CD14-positive monocyte (primary cell): ENCODE results near the gene HIBADH. TPM values are rescaled to one million over a fixed set of nuclear protein-coding genes. Genes with fewer than 3 reads are reported as not detected.

ENCODE experiments used
- DNase-seq, 3 donors: peaks; one replicate each; pipeline ENCODE4 v3.0.0-alpha.2; 2011 to 2022
- H2AFZ ChIP-seq: 2 replicates; pipeline ENCODE4 v1.6.0; 2012; ENCODE audit warnings: mild to moderate bottlenecking, low read depth, low read length, inconsistent platforms; ENCODE audit not compliant: insufficient read depth, poor library complexity, severe bottlenecking
- H3K27ac ChIP-seq, 2 donors: 1 replicate in 1 of 2; 2 replicates in 1 of 2; pipeline ENCODE4 v1.5.1; 2012 to 2013; ENCODE audit warnings: low read length in 2 of 2, control low read depth in 1 of 2, inconsistent platforms in 1 of 2, low read depth in 1 of 2, mild to moderate bottlenecking in 1 of 2
- H3K27me3 ChIP-seq, 2 donors: one replicate each; pipeline versions ENCODE4 v1.6.0 to v1.6.1; 2011 to 2013; ENCODE audit warnings: low read length in 2 of 2; ENCODE audit not compliant: control insufficient read depth in 2 of 2, insufficient read depth in 2 of 2
- H3K36me3 ChIP-seq, 2 donors: replicated peaks in 1 of 2; 1 replicate in 1 of 2; 2 replicates in 1 of 2; pipeline versions ENCODE4 v1.5.1 to v1.6.1; 2012 to 2013; ENCODE audit warnings: low read length in 2 of 2, control low read depth in 1 of 2, inconsistent platforms in 1 of 2, mild to moderate bottlenecking in 1 of 2; ENCODE audit not compliant: insufficient read depth in 2 of 2, control insufficient read depth in 1 of 2
- H3K4me1 ChIP-seq, 2 donors: 1 replicate in 1 of 2; 2 replicates in 1 of 2; pipeline versions ENCODE4 v1.5.1 to v1.6.1; 2012 to 2013; ENCODE audit warnings: low read length in 2 of 2, control low read depth in 1 of 2, inconsistent platforms in 1 of 2, mild to moderate bottlenecking in 1 of 2, moderate library complexity in 1 of 2; ENCODE audit not compliant: insufficient read depth in 2 of 2, control insufficient read depth in 1 of 2
- H3K4me2 ChIP-seq: replicated peaks from 2 replicates; pipeline ENCODE3; 2012; ENCODE audit warnings: low read length, moderate library complexity, mild to moderate bottlenecking; ENCODE audit not compliant: poor library complexity, severe bottlenecking; ENCODE audit errors: extremely low read depth
- H3K4me3 ChIP-seq, 3 experiments: fragments of 200-600 bp in 1 of 3; sonication (generic) in 1 of 3; replicated peaks in 1 of 3; 1 replicate in 2 of 3; 2 replicates in 1 of 3; pipeline ENCODE4 v1.5.1; 2011 to 2013; ENCODE audit warnings: low read length in 3 of 3, mild to moderate bottlenecking in 3 of 3, control low read depth in 2 of 3, low read depth in 2 of 3, inconsistent platforms in 1 of 3, moderate library complexity in 1 of 3
- H3K79me2 ChIP-seq: 2 replicates; pipeline ENCODE4 v1.6.0; 2012; ENCODE audit warnings: mild to moderate bottlenecking, control low read depth, inconsistent platforms, low read length, moderate library complexity; ENCODE audit not compliant: insufficient read depth
- H3K9ac ChIP-seq: 2 replicates; pipeline ENCODE4 v1.6.0; 2017; ENCODE audit warnings: low read length, mild to moderate bottlenecking; ENCODE audit not compliant: insufficient read depth, poor library complexity, severe bottlenecking
- H3K9me3 ChIP-seq, 2 donors: replicated peaks in 1 of 2; 1 replicate in 1 of 2; 2 replicates in 1 of 2; pipeline versions ENCODE4 v1.5.1 to v1.6.1; 2012 to 2013; ENCODE audit warnings: low read length in 2 of 2, control low read depth in 1 of 2; ENCODE audit not compliant: control insufficient read depth in 1 of 2, insufficient read depth in 1 of 2
- H4K20me1 ChIP-seq: 2 replicates; pipeline ENCODE4 v1.6.0; 2012; ENCODE audit warnings: mild to moderate bottlenecking, low read length, control low read depth, moderate library complexity; ENCODE audit not compliant: insufficient read depth
- H3K27ac Mint-ChIP-seq, 7 donors: one replicate each; pipeline ENCODE4 v1.8.0; 2020; ENCODE audit warnings: mild to moderate bottlenecking in 7 of 7, mixed read lengths in 7 of 7, moderate library complexity in 6 of 7, inconsistent platforms in 2 of 7
- H3K27me3 Mint-ChIP-seq, 3 donors: one replicate each; pipeline ENCODE4 v1.8.0; 2021 to 2022; ENCODE audit warnings: low read depth in 3 of 3, mild to moderate bottlenecking in 3 of 3, mixed read lengths in 3 of 3, moderate library complexity in 3 of 3, inconsistent platforms in 1 of 3
- H3K36me3 Mint-ChIP-seq, 2 donors: one replicate each; pipeline ENCODE4 v1.8.0; 2020; ENCODE audit warnings: mixed read lengths in 2 of 2, inconsistent platforms in 1 of 2, mild to moderate bottlenecking in 1 of 2
- H3K4me1 Mint-ChIP-seq: one replicate; pipeline ENCODE4 v1.8.0; 2020; ENCODE audit warnings: mild to moderate bottlenecking, mixed read lengths
- H3K4me3 Mint-ChIP-seq, 2 donors: one replicate each; pipeline ENCODE4 v1.8.0; 2020; ENCODE audit warnings: mild to moderate bottlenecking in 2 of 2, mixed read lengths in 2 of 2, moderate library complexity in 1 of 2
- H3K9me3 Mint-ChIP-seq, 7 donors: one replicate each; pipeline ENCODE4 v1.8.0; 2020 to 2022; ENCODE audit warnings: mixed read lengths in 7 of 7, mild to moderate bottlenecking in 6 of 7, moderate library complexity in 6 of 7, inconsistent platforms in 2 of 7
- WGBS: methylation state at CpG from one replicate; pipeline ENCODE4 v1.1.5; 2013; ENCODE audit warnings: missing lambda C conversion rate; ENCODE audit not compliant: insufficient coverage; 5-methylcytosine and 5-hydroxymethylcytosine counted together
- intact Hi-C, 2 donors: fragments of 100-400 bp; cut with micrococcal nuclease; formaldehyde crosslinking; loops; one replicate each; pipeline versions ENCODE4 v1.15.0 to v1.15.1; 2023
- polyA plus RNA-seq, 3 donors: library from polyadenylated mRNA; depleted of rRNA in 1 of 3; unstranded in 2 of 3; stranded (reverse) in 1 of 3; fragments of 300-500 nt in 2 of 3; fragments of >200 nt in 1 of 3; fragmentation: Illumina TruSeq in 2 of 3; gene quantifications; 1 replicate in 2 of 3; 2 replicates in 1 of 3; pipeline ENCODE4 v1.2.3, GENCODE V29; 2012 to 2021
- TF ChIP-seq, protein P1 (sequence below): fragments of 200-600 bp; IDR thresholded peaks from one replicate; pipeline ENCODE4 v1.8.0; 2022; ENCODE audit warnings: antibody characterized with exemption, mild to moderate bottlenecking

The HIBADH gene
- polyA plus RNA-seq, 3 donors = 8.9 to 29.1 (median 26.5) TPM

DNA sequence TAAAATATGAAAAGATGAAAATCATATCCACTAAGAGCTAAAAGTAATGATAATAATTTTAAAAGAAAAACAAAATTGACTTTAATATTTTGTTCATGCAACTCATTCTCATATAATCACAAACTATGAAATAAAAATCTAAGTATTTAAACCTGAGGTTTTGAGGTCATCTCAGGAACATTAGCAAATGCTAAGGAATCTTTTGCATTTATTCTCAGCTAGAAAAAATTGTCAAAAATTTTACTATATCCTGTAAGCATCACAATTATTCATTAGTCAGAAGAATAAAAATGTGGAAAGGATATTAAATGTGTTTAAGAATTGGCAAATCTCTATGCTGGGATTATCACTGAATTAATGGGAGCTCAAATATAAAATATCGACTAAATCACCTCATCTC, 40.5 kb upstream of the HIBADH start:
- no CpG with 5 or more reads among the region's 1 CpG for WGBS
- peaks cover 4 to 5% (median 4%) of the 10 kb centered on the region in 3 donors for H3K27me3 Mint-ChIP-seq
- Histone ChIP-seq H3K79me2 (no peaks in the 10 kb centered on the region), H3K27ac (no peak overlapping the region), H3K9me3 (no peaks in the 10 kb centered on the region), H3K4me3 (no peak overlapping the region), H3K36me3 (no peaks in the 10 kb centered on the region), H4K20me1 (no peaks in the 10 kb centered on the region), H3K4me2 (no peak overlapping the region), H3K9ac (no peak overlapping the region), H3K4me1 (peaks cover 9 to 15% of the 10 kb centered on the region in 2 donors), H3K27me3 (peaks cover 0 to 2% of the 10 kb centered on the region in 2 donors), H2AFZ (no peak overlapping the region)
- TF ChIP-seq, protein P1, sequence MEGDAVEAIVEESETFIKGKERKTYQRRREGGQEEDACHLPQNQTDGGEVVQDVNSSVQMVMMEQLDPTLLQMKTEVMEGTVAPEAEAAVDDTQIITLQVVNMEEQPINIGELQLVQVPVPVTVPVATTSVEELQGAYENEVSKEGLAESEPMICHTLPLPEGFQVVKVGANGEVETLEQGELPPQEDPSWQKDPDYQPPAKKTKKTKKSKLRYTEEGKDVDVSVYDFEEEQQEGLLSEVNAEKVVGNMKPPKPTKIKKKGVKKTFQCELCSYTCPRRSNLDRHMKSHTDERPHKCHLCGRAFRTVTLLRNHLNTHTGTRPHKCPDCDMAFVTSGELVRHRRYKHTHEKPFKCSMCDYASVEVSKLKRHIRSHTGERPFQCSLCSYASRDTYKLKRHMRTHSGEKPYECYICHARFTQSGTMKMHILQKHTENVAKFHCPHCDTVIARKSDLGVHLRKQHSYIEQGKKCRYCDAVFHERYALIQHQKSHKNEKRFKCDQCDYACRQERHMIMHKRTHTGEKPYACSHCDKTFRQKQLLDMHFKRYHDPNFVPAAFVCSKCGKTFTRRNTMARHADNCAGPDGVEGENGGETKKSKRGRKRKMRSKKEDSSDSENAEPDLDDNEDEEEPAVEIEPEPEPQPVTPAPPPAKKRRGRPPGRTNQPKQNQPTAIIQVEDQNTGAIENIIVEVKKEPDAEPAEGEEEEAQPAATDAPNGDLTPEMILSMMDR = no peak
- H3K9me3 Mint-ChIP-seq = peaks cover 0 to 2% (median 0%) of the 10 kb centered on the region in 7 donors
- H3K4me3 Mint-ChIP-seq = no peak overlapping the region
- intact Hi-C loops = no loop called here
- H3K27ac Mint-ChIP-seq = no peak overlapping the region
- no peaks in the 10 kb centered on the region for H3K36me3 Mint-ChIP-seq
- DNase-seq = no peak
- H3K4me1 Mint-ChIP-seq = peaks cover 8% of the 10 kb centered on the region

DNA sequence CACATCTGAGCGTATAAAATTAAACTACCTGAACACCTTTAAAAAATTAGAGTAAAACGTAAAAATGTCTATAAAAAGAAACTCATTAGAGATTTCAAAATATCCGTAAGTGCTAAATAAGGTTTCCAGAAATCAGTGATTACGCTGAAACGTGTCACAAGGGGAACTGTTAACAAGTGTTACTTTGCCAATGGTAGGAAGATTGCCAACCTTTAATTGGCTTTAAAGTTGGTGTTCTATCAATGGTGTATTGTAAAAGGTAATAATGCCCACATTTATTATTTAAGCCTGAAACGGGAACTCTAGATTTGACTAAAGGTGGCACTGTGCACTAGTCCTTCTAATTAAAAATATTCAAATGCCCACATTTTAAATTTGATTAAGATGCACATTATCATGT, 37.8 kb upstream of the HIBADH start:
- intact Hi-C loops = no loop called here
- Mint-ChIP-seq H3K27ac (no peak overlapping the region), H3K36me3 (no peaks in the 10 kb centered on the region), H3K4me1 (peaks cover 23% of the 10 kb centered on the region), H3K27me3 (peaks cover 0 to 6% (median 4%) of the 10 kb centered on the region in 3 donors), H3K9me3 (peaks cover 0 to 2% (median 0%) of the 10 kb centered on the region in 7 donors), H3K4me3 (no peak overlapping the region)
- H3K4me1 ChIP-seq = peaks cover 21 to 29% of the 10 kb centered on the region in 2 donors
- DNase-seq = no peak
- H3K4me3 ChIP-seq = no peak overlapping the region
- TF ChIP-seq, protein P1 = no peak
- H2AFZ ChIP-seq = no peak overlapping the region
- no peaks in the 10 kb centered on the region for H4K20me1 ChIP-seq
- H3K27me3 ChIP-seq = peaks cover 0 to 2% of the 10 kb centered on the region in 2 donors
- no peak overlapping the region for H3K27ac ChIP-seq
- H3K4me2 ChIP-seq = no peak overlapping the region
- H3K9me3 ChIP-seq = no peaks in the 10 kb centered on the region
- H3K9ac ChIP-seq = no peak overlapping the region
- H3K79me2 ChIP-seq = no peaks in the 10 kb centered on the region
- H3K36me3 ChIP-seq = no peaks in the 10 kb centered on the region
- 64% methylated on average over 4 of the region's 6 CpGs for WGBS
